HG03159 (cell line): Measurements from ENCODE around the gene TMEM131L.
"Not testable (repeated sequence)": the region's sequence is repeated elsewhere in the genome, so short reads cannot be mapped to it uniquely, and the experiment has no call there.

Experiments used
- ATAC-seq: cut with Tn5 transposase; IDR thresholded peaks from one replicate; pipeline ENCODE4 v1.9.1; 2021; ENCODE audit warnings: mild to moderate bottlenecking, moderate library complexity; ENCODE audit not compliant: unreplicated experiment

Gene TMEM131L

GRCh38 chr4:153566631-153567150 lies 100.5 kb downstream of the TMEM131L start:
- no peak for ATAC-seq

DNA sequence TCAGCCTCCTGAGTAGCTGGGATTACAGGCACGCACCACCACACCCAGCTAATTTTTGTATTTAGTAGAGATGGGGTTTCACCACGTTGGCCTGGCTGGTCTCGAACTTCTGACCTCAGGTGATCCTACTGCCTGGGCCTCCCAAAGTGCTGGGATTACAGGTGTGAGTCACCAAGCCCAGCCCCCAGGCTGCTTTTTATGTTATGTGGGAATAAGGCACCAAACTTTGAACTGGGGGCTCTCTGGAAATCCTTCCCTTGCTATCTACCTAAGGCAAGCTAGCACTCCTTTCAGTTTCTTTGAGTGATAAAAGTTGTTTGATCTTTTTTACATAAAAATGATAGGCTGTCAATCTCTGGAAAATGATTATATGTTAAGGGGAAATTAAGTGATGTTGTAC lies 101.5 kb downstream of the TMEM131L start:
- not testable (repeated sequence) for ATAC-seq

DNA sequence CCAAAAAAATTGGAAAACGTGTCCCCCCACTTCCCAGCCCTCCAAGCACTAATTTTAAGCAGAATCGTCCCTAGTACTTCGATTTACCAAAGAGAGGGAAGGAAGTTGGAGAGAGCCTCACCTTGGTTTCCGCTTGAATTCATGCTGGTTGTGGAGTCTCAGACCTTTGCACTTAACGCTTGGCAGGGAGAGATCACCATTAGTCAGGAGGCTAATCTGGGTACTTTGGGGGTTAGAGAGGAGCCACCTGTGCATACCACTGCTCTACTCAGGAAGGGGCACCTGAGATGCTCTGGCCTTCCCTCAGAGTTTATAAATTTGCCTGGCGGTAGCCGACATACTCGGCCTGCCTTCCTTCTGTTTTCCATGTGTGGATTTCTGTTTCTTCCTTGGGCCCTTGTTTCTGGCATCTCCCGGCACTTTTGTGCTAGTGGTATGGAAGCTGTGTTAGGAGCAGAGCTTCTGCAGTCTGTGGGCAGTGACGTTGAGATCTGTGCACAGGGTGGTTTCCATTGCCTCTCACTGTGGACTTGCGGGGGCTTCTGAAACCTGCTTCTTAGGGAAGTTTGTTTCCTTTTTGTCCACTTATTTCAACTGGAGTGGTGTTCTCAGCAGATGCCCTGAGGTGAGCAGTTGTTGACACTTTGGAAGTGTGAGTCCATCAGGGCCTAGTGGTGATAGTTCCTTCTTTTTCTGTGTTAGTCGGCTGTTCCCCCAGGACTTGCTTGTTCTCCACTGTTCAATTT lies 104.2 kb downstream of the TMEM131L start:
- peak; percentile 46 for ATAC-seq

- no peak for ATAC-seq
These were observed 104.9 kb downstream of the TMEM131L start for GRCh38 chr4:153571006-153571545.

- no peak for ATAC-seq
These were observed 106.4 kb downstream of the TMEM131L start for GRCh38 chr4:153572609-153573008.

GRCh38 chr4:153573221-153573620 lies 107.1 kb downstream of the TMEM131L start:
- ATAC-seq: no peak

GRCh38 chr4:153573881-153574802 lies 108.0 kb downstream of the TMEM131L start:
- no peak for ATAC-seq

- ATAC-seq: no peak
These were observed 110.2 kb downstream of the TMEM131L start for GRCh38 chr4:153576443-153576774.

GRCh38 chr4:153577053-153577452 lies 110.9 kb downstream of the TMEM131L start:
- no peak for ATAC-seq

DNA sequence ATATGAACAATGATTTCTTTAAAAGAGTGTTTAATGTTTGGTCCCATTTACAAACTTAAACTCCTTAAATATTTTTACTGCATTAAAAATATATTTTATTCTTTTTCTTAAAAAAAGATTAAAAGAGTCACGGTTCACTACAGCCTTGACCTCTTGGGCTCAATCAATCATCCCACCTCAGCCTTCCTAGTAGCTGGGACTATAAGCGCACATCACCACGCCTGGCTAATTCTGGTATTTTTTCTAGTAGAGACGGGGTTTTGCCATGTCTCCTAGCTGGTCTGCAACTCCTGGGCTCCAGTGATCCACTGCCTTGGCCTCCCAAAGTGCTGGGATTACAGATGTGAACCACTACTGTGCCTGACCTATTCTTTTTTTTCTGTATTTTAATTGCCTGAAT lies 113.2 kb downstream of the TMEM131L start:
- no peak for ATAC-seq

GRCh38 chr4:153579872-153580271 lies 113.7 kb downstream of the TMEM131L start:
- ATAC-seq: peak; percentile 51

GRCh38 chr4:153582954-153583702 lies 117.0 kb downstream of the TMEM131L start:
- no peak for ATAC-seq

- no peak for ATAC-seq
These were observed 118.9 kb downstream of the TMEM131L start for GRCh38 chr4:153585026-153585425.

DNA sequence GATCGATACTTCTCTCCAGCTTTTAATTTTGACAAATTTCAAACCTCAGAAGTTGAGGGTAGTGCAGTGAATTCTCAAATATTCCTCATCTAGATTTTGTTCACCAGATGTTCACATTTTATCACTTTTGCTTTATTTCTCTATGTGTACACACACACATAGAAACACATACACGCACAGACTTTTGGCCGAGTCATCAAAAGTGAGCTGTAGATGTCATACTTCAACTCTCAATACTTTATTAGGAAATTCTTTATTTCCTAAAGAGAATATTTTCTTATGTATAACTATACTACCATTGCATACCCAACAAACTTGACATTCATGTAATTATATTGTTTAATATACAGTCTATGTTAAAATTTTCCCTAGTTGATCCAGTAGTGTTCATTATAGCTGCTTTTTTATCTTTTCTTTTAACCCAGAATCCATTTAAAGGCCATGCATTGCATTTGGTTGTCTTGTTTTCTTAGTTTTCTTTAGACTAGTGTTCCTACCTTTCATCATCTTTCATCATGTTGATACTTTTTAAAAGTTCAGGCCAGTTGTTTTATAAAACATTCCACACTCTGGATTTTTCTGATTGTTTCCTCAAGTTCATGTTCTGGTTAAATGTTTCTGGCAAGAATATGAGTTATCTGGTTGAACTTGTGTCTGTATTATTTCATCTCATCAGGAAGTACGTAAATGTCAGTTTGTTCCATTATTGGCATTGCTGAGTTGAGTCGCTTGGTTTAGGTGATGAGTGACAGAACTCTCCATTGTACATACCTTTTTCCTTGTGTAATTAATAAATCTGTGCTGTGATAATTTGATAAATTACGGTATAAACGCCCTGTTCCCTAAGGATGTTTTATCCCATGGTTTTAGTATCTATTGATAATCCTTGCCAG lies 123.8 kb downstream of the TMEM131L start:
- no peak for ATAC-seq

- ATAC-seq: no peak
These were observed 125.3 kb downstream of the TMEM131L start for GRCh38 chr4:153591441-153591840.

- ATAC-seq: no peak
These were observed 125.9 kb downstream of the TMEM131L start for GRCh38 chr4:153592064-153592463.

DNA sequence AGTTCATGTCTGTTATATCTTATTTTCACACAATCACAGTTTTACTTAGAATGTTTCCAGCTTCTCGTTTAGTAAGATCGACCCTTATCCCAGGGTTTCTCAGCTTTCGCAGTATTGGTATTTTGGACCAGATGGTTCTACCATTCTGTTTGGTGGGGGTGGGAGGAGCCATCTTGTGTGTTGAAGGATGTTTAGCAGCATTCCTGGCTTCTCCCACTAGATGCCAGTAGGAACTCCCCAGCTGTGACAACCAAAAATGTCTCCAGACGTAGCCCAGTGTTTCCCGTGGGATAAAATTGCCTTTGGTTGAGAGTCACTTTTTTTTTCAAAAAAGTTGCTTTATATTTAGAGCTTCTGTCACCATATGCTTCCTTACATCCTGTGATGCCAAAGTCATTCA lies 127.0 kb downstream of the TMEM131L start:
- ATAC-seq: no peak

DNA sequence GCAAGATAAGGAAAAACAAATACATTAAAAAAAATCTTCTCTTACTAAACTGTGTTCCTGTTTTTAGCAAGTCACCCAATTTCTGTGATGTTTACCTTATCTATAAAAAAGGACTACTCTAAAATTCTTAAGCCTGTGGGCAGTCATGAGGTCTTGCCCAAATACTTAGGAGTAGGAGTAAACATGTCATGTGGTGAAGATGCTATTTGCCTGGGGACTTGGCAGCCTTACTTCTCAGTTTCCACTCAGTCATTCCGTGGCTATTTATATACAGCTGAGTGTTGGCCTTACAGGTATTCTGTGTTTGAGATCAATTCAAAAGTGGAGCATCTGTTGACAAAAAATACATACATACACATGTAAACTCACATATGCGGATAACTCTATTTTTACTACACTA lies 128.1 kb downstream of the TMEM131L start:
- no peak for ATAC-seq

DNA sequence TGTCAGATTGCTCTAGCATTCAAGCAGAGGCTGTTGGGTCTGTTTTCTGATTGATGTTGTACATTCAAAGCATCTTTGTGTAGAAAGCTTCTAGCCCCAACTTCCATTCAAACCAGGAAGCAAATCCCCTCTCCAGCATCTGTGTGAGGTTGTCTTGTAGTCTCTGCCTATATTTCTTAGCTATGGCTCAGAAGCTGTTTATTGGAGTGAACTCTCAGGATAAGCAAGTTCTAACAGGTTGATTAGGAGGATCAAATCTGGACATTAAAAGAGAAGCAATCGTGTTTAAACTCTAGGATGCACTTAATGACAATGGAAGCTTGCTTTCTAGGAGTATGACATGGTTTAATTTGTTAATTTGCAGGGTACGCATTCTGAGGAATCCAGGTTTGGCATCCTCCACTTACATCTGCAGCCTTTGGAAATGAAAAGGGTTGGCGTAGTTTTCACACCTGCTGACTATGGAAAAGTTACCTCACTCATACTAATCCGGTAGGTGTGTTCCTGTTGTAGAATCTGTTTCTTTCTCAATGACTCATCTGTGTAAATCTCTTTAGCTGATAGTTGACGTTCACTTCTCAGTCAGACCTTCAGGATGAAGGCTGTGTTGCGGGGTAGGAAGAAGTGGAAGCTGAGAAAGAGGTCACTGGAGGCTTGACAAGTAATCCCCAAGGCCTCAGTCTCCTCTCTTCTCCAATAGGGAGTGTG lies 129.9 kb downstream of the TMEM131L start:
- ATAC-seq: no peak
